NCI-H1436 (cell line): ENCODE results near the gene DNAH1.

Experiments used
- DNase-seq: peaks from one replicate; lab custom pipeline; 2025; lab: John Stamatoyannopoulos, UW

DNAH1 gene

DNA sequence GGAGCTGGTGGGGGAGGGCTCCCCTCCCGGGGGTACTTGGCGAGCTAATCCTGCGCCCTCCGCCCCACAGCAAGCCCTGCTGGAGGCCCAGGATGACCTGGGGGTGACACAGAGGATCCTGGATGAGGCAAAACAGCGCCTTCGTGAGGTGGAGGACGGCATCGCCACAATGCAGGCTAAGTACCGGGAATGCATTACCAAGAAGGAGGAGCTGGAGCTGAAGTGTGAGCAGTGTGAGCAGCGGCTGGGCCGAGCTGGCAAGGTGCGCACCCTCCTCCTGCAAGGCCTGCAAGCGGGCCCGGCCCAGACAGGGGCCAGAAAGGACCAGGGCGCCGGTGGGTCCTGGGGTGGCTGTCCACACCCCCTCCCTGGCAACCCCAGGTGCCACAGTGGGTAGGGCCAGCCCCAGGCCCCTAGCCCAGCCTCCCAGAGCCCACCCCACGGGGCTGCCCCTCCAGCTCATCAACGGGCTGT is 72.3 kb downstream of the DNAH1 start:
- DNase-seq, result no peak

DNA sequence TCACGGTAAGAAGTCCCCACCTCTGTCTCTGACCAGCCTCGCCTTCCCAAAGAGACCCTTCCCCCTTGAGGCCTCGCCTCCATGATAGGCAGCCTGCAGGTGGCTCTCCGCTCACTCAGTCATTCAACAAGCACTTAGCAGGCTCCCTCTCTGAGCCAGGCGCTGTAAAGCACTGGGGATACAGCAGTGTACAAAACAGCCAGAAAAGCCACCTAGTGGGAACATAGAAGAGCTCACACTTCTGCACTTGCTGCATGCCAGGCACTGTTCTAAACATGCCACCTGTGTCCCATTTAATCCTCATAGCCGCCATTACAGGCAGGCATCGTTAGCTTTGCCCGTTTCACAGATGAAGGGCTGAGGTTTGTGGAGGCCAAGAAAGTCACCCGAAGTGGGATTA is 72.8 kb downstream of the DNAH1 start:
- DNase-seq, result no peak

DNA sequence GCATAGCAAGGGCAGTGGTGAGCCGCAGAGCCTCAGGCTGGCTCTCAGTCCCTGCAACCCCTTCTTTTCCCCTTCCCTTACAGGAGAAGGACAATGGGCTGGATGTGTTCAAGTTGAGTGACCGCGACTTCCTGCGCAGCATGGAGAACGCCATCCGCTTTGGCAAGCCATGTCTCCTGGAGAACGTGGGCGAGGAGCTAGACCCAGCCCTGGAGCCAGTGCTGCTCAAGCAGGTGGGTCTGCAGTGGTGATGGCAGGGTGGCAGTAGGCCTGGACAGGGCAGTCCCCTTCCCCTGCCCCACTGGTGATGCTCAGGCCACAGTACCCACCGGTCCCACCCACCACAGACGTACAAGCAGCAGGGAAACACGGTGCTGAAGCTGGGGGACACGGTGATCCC is 75.0 kb downstream of the DNAH1 start:
- no peak for DNase-seq

DNA sequence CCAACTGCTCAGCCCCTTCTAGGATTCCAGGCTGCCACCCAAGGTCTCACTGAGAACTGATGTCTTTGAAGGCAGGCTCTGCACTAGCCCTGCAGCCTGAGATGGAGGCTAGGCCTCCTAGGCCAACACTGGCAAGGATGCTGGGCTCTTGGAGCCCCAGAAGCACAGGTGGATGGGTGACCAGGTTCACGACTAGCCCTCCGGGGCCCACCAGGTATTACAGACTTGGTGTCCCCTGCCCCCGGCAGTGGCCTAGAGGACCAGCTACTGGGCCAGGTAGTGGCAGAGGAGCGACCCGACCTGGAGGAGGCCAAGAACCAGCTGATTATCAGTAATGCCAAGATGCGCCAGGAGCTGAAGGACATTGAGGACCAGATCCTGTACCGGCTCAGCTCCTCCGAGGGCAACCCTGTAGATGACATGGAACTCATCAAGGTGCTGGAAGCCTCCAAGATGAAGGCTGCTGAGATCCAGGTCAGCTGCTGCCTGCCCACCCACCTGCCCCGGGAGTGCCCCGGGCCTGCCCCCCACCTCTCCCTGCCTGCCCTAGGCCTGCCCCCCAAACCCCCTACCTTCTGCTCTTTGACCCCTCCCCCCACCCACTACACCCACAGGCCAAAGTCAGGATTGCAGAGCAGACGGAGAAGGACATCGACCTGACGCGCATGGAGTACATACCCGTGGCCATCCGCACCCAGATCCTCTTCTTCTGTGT is 76.3 kb downstream of the DNAH1 start:
- DNase-seq, result no peak

DNA sequence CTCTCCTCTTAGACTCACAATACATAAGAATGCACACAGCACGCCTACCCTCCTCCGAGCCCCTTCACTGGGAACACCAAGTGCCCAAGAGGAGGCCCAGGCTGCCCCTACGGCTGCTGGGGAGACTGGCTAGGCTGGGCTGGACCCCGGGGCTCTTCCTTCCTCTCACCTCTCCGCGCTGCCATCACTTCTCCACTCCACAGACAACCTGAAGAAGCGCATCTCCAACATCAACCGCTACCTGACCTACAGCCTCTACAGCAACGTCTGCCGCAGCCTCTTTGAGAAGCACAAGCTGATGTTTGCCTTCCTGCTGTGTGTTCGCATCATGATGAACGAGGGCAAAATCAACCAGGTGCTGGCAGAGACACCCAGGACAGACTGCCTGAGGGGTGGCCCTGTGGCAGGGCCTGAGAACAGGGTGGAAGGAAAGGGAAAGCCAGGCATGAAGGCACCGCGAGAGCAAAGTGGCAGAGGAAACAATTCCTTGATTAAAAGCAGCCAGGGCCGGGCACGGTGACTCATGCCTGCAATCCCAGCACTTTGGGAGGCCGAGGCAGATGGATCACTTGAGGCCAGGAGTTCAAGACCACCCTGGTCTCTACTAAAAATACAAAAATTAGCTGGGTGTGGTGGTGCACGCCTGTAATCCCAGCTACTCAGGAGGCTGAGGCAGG is 77.2 kb downstream of the DNAH1 start:
- DNase-seq, result no peak

DNA sequence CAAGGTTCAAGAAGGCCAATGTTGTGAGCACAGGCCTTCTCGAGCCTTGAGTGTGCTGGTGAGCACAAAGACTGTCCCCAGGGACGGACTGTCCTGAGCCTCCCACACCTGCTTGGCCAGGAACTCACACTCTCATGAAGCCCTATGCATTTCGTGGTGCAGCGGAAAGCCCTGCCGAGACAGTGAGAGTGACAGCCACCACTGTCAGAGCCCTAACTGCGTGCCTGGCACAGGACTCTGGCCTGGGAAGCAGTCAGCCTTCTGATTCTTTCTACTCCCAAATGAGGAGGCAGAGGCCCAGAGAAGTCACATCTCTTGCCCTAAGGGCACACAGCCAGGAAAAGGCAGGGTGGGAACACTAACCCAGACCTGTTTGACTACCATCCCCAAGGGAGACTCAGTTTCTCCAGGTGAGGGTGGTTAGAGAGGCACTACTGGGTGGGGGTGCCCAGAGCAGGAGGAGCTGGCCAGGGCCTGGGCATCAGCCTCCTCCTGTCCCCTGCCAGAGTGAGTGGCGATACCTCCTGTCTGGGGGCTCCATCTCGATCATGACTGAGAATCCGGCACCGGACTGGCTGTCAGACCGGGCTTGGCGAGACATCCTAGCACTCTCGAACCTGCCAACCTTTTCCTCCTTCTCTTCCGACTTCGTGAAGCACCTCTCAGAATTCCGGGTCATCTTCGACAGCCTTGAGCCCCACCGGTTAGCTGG is 78.0 kb downstream of the DNAH1 start:
- DNase-seq, result no peak

DNA sequence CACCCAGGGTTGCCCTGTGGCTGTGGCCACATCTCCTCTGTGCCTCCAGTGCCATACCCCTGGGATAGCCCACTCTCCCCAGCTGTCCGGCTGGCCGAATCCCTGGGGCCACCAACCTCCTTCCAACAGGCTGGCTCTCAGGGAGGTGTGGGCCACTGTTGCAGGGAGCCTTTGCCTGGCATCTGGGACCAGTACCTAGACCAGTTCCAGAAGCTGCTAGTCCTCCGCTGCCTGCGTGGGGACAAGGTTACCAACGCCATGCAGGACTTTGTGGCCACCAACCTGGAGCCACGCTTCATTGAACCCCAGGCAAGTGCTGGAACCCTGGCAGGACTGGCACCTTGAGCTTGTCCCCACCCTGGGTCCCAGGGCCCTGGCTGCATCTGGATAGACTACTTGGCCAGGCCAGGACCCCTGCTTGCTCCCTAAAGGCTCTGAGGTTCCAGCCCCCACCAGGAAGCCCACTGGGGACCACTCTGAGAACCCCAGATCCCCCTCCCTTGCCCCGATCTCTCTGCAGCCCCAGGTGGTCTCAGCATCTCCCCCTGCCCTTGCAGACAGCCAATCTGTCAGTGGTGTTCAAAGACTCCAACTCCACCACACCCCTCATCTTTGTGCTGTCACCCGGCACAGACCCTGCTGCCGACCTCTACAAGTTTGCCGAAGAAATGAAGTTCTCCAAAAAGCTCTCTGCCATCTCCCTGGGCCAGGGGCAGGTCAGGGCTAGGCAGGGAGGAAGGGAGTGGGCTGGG is 78.8 kb downstream of the DNAH1 start:
- no peak for DNase-seq

DNA sequence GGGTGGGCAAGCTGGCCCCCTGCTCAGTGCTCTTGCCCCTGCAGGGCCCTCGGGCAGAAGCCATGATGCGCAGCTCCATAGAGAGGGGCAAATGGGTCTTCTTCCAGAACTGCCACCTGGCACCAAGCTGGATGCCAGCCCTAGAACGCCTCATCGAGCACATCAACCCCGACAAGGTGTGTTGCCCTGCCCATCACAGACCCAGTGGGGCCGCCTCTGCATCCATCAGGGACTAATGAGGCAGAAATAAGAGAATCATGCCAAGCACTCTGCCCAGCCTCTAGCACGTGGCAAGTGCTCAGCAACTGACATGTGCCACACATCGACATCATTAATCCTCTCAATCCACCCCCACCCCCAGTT is 79.4 kb downstream of the DNAH1 start:
- no peak for DNase-seq

DNA sequence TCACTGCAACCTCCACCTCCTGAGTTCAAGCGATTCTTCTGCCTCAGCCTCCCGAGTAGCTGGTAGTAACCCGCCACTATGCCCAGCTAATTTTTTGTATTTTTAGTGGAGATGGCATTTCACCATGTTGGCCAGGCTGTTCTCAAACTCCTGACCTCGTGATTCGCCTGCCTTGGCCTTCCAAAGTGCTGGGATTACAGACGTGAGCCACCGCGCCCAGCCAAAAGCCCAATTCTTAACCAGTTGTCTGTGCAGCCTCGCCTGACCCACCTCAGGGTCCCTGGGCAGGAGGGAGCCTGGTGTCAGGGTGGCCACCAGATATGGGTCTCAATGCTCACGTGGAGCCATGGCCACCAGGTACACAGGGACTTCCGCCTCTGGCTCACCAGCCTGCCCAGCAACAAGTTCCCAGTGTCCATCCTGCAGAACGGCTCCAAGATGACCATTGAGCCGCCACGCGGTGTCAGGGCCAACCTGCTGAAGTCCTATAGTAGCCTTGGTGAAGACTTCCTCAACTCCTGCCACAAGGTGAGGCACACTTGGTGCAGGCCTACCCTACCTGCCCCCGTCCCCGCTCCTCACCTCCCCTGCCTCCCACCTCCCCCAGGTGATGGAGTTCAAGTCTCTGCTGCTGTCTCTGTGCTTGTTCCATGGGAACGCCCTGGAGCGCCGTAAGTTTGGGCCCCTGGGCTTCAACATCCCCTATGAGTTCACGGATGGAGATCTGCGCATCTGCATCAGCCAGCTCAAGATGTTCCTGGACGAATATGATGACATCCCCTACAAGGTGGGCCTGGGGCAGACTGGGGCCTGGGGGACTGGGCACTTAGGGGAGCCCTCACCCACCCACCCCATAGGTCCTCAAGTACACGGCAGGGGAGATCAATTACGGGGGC is 80.1 kb downstream of the DNAH1 start:
- no peak for DNase-seq

DNA sequence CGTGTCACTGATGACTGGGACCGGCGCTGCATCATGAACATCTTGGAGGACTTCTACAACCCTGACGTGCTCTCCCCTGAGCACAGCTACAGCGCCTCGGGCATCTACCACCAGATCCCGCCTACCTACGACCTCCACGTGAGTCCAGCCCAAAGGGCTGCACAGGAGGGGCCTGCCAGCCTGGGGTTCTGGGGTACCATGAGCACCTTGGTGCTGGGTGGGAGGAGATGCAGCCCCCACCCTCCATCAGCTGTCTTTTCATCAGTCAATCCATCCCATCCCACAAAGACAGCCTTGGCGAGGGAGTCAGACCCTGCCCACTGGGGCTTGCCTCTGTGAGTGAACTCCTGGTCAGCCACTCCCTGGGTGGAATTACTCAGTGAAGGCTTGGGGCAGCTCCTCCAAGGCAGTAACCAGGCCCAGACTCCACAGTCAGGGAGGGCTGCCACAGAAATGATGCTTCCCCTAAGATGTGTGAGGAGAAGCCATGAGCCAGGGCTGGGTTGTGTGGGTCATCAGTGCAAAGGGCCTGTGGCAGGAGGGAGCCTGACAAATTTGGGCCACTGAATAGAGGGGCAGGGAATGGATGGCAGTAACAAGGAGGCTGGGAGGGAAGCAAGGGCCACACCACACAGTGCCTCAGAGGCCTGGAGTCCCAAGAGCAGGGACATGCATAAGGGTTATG is 80.9 kb downstream of the DNAH1 start:
- DNase-seq, result no peak

DNA sequence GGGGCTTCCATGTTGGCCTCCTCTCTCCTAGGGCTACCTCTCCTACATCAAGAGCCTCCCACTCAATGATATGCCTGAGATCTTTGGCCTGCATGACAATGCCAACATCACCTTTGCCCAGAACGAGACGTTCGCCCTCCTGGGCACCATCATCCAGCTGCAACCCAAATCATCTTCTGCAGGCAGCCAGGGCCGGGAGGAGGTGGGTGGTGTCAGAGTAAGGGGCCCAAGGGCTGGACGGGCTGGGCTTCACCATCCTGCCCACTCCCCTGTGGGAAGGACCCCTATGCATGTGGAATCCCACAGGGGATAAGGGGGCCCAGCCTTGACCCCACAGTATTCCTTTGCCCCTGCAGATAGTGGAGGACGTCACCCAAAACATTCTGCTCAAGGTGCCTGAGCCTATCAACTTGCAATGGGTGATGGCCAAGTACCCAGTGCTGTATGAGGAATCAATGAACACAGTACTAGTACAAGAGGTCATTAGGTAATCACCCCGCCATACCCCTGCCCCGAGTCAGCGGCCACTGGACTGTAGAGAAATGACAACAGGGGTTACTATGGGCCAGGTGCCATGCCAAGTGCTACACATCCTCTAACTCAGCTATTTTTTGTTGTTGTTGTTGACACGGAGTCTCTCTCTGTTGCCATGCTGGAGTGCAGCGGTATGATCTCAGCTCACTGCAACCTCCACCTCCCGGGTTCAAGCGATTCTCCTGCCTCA is 81.7 kb downstream of the DNAH1 start:
- no peak for DNase-seq

DNA sequence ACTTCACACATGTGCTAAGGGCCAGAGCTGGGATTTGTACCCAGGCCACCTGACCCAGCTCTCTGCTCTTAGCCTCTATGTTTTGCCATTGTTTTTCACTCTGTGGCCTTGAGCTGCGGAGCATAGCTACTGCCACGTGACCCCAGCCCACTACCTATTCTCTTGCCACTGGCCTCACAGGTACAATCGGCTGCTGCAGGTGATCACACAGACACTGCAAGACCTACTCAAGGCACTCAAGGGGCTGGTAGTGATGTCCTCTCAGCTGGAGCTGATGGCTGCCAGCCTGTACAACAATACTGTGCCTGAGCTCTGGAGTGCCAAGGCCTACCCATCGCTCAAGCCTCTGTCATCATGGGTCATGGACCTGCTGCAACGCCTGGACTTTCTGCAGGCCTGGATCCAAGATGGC is 82.6 kb downstream of the DNAH1 start:
- DNase-seq, result no peak

DNA sequence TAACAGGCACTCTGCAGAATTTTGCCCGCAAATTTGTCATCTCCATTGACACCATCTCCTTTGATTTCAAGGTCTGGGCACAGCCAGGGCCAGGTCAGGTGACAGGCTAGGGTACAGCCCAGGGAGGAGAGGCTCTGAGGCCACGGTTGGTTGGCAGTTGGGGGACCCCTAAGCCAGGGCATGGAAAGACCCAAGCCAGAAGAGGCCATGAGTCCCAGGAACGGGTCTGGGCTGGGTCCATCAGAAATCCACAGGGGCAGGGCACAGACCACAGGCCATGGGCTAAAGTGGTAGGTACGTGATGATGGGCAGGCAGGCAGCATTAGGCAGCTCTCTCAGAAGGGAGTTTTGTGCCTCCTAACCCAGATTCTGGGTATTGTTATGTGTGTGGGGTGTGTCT is 83.0 kb downstream of the DNAH1 start:
- DNase-seq, result no peak

DNA sequence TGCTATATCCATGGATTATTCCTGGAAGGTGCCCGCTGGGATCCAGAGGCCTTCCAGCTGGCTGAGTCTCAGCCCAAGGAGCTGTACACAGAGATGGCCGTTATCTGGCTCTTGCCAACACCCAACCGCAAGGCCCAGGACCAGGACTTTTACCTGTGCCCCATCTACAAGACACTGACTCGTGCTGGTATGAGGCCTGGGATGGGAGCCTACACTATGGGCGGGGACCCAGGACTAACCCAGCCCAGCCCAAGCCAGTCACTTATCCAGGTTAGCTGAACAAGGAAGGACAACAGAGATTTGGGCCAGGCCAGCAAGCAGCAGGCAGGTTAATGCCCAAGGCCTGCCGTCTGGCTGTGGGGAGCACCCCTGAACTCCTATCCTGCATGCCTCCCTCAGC is 83.5 kb downstream of the DNAH1 start:
- no peak for DNase-seq

DNA sequence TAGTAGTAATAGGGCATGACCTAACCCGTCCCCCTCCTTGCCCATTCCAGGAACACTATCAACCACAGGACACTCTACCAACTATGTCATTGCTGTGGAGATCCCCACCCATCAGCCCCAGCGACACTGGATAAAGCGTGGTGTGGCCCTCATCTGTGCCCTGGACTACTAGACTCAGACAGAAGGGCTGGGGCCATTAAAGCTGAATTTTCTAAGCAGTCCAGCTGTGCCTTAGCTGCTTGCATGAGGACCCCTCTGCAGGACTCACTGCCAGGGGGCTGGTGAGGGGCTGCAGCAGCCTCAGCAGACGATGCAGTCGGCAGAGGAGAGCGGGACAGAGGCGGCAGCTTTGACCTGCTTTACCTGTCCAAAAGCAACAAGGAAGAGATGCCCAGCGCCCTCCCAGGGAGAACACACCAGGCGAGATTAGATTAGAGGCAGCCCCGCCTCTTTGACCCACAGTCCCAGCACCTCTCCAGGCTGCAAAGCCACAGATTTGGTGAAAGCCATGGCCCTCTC is 84.2 kb downstream of the DNAH1 start:
- no peak for DNase-seq

DNA sequence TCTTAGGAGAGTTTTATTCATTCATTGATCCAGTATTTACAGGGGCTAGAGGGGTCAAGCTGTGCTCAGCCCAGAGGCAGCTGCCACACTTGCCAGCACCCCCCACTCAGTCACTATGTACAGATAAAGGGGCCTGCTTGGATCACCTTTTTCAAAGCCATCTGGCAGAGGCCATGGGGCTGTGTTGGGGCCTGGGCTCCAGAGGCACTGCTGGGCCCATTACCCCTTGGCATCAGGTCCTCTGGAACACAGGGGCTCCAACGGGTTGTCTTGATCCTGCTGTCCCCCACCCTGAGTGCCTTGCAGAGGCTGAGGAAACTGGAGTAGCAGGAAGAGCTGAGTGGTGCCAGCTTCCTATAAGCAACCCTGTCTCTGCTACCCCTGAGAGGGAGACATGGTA is 84.9 kb downstream of the DNAH1 start:
- DNase-seq, result no peak

DNA sequence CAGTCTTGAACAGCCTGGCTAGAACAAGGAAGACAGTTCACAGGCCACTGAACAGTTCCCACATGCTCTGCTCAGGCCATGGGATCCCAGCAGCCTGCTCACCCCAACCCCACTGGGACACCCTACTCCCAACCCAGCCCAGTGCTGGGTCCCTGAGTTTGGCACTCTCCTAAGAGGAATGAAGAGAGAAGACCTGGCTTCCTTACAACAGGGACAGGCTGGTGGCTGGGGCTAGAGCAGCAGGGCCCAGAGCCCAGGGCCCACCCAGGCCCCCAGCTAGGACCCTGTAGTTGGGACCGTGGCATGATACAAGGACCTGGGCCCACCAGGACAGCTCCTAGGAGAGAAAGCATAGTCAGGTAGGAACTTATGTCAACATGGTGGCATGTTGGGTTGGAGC is 85.4 kb downstream of the DNAH1 start:
- no peak for DNase-seq

DNA sequence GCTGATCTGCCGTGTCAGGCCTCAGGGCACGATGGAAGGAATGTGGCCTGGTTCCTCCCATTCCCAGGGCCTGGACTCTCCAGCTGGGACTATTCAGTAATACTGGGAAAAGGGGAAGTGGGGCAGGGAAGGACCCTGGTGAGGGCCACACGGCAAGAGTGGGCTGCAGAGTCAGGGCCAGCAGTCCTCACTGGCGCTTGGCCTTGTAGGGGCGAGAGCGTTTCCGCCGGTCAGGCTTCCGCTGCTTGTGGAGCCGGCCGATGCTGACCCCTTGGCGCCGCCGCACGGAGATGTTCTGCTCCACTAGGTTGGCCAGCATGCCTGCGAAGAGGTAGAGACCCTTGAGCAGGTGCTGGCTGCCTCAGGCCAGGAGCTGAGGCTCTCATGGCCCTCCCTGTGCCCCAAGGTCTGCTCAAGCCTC is 86.0 kb downstream of the DNAH1 start:
- no peak for DNase-seq

DNA sequence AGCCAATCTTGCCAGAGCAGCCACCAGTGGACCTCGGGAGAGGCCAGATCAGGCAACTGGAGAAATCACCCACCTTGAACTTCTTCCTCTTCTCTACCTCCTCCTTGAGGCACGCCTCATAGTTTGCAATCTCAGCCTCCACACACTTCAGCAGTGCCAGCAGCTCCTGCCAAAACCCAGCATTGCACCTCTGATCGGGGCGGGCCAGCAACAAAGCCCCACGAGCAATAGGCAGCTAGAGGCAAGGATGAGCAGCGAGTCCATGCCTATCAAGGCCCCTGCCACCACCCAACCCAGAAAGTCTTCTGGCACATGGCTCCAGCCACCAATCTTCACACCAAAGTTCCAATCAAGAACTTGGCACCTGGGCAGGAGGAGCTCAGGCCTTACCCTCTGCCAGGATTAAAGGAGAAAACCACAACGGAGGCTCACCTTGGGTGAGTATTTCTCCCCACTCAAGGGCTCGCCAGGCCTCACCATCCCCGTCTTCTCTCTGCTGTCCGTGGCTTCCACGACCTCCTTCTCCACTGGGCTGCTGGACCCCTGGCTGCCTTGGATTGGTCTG is 86.7 kb downstream of the DNAH1 start:
- no peak for DNase-seq
